CD4-positive, CD25-positive, alpha-beta regulatory T cell (primary cell): Measurements from ENCODE around the gene LGALS14. TPM values are rescaled to one million over a fixed set of nuclear protein-coding genes. Genes with fewer than 3 reads are reported as not detected.
"Not testable (repeated sequence)": the region's sequence is repeated elsewhere in the genome, so short reads cannot be mapped to it uniquely, and the experiment has no call there.

Experiments used
- ATAC-seq, 2 donors: fragments of 150-1000 bp; cut with Tn5 transposase; one replicate each; pipeline ENCODE4 v1.10.0; 2021; ENCODE audit warnings: low read depth in 2 of 2, moderate number of reproducible peaks in 2 of 2, moderate library complexity in 1 of 2
- DNase-seq, 3 donors: peaks; one replicate each; pipeline versions ENCODE4 v3.0.0 to v3.0.0-alpha.2; 2012 to 2022; ENCODE audit warnings: mixed read lengths in 1 of 3
- H3K27ac ChIP-seq: one replicate; pipeline ENCODE4 v1.7.0; 2013; ENCODE audit warnings: mild to moderate bottlenecking, low read length; ENCODE audit not compliant: insufficient read depth, poor library complexity, severe bottlenecking
- H3K27me3 ChIP-seq: one replicate; pipeline ENCODE4 v1.7.0; 2013; ENCODE audit warnings: low read length; ENCODE audit not compliant: control insufficient read depth, insufficient read depth
- H3K36me3 ChIP-seq: one replicate; pipeline ENCODE4 v1.7.0; 2013; ENCODE audit warnings: mild to moderate bottlenecking, low read length, moderate library complexity; ENCODE audit not compliant: control insufficient read depth, insufficient read depth
- H3K4me1 ChIP-seq: 2 replicates; pipeline ENCODE4 v1.7.0; 2013; ENCODE audit warnings: mild to moderate bottlenecking, low read length; ENCODE audit not compliant: insufficient read depth, control insufficient read depth, poor library complexity, severe bottlenecking
- H3K4me3 ChIP-seq: one replicate; pipeline ENCODE4 v1.7.0; 2013; ENCODE audit warnings: low read depth, mild to moderate bottlenecking, low read length, moderate library complexity
- H3K9me3 ChIP-seq, 2 experiments: 1 replicate in 1 of 2; 2 replicates in 1 of 2; pipeline ENCODE4 v1.7.0; 2013; ENCODE audit warnings: low read length in 2 of 2, mild to moderate bottlenecking in 1 of 2, moderate library complexity in 1 of 2; ENCODE audit not compliant: control insufficient read depth in 2 of 2
- H3K27ac Mint-ChIP-seq, 3 donors: one replicate each; pipeline ENCODE4 v1.8.0; 2020 to 2022; ENCODE audit warnings: mild to moderate bottlenecking in 3 of 3, mixed read lengths in 3 of 3, moderate library complexity in 2 of 3
- H3K27me3 Mint-ChIP-seq: one replicate; pipeline ENCODE4 v1.8.0; 2022; ENCODE audit warnings: mild to moderate bottlenecking, mixed read lengths
- H3K36me3 Mint-ChIP-seq: one replicate; pipeline ENCODE4 v1.8.0; 2020; ENCODE audit warnings: mixed read lengths
- H3K4me1 Mint-ChIP-seq, 4 donors: one replicate each; pipeline ENCODE4 v1.8.0; 2020 to 2022; ENCODE audit warnings: mixed read lengths in 4 of 4, mild to moderate bottlenecking in 1 of 4
- H3K4me3 Mint-ChIP-seq, 4 donors: one replicate each; pipeline ENCODE4 v1.8.0; 2020 to 2022; ENCODE audit warnings: mild to moderate bottlenecking in 4 of 4, mixed read lengths in 4 of 4, moderate library complexity in 3 of 4
- H3K9me3 Mint-ChIP-seq, 7 donors: one replicate each; pipeline ENCODE4 v1.8.0; 2020 to 2022; ENCODE audit warnings: mixed read lengths in 7 of 7, mild to moderate bottlenecking in 3 of 7, moderate library complexity in 2 of 7
- polyA plus RNA-seq, 4 donors: library from polyadenylated mRNA; unstranded; fragments of 300-500 nt; fragmentation: Illumina TruSeq; gene quantifications; one replicate each; pipeline ENCODE4 v1.2.3, GENCODE V29; 2021
- total RNA-seq: library from RNA; stranded (reverse); gene quantifications from one replicate; pipeline ENCODE4 v1.2.3, GENCODE V29; 2022

LGALS14 gene
- total and polyA plus RNA-seq, 5 donors from 2014 or later: 0.73 TPM; not detected in 4

DNA sequence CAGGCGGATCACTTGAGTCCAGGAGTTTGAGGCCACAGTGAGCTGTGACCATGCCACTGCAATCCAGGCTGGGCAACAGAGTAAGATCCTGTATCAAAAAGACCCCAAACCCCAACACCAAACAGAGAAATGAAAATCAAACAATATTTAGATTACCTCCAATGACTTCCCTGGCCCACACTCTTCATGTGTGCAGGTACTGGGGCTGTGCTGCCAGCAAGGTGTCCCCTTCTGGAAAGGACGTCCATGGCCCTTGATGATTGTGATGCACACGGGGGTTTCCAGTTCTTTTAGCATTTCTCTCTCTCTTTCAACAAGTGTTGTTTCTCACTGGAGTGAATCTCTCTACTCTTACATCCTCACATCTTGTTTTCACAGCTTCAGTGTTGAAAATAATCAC lies 23.7 kb upstream of the LGALS14 start:
- no peaks in the 10 kb centered on the region for H3K36me3 Mint-ChIP-seq
- ATAC-seq (no peak), DNase-seq (no peak)
- Histone ChIP-seq H3K27ac (no peak overlapping the region), H3K27me3 (peaks cover 2% of the 10 kb centered on the region), H3K36me3 (no peaks in the 10 kb centered on the region), H3K4me1 (peaks cover 27% of the 10 kb centered on the region), H3K4me3 (no peak overlapping the region), H3K9me3 (no peaks in the 10 kb centered on the region)
- H3K4me1 Mint-ChIP-seq: peaks cover 18 to 37% (median 29%) of the 10 kb centered on the region in 4 donors
- no peaks in the 10 kb centered on the region for H3K27me3 Mint-ChIP-seq
- H3K4me3 Mint-ChIP-seq: no peak overlapping the region
- H3K9me3 Mint-ChIP-seq: no peaks in the 10 kb centered on the region
- H3K27ac Mint-ChIP-seq: peak overlapping the region in 1 of 3 donors; percentile 93

DNA sequence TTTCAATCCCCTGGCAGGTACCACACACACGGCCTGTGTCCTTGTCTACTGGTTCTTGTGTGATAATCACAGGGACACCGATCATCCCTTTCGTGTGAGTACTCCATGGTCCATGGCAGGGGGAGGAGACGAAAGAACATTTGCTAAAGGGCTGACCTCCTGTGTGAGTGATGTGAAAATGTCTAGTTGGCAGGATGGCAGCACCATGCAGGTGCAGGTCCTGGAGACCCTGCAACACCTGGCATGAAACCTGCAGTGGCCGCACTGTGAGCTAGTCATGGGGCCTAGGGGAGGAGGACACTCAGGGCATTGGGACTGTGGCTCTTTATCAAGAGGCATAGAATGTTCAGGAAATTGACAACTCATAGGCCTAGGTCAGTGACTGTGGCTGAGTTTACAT lies 22.9 kb upstream of the LGALS14 start:
- Histone ChIP-seq H3K4me1 (peaks cover 27% of the 10 kb centered on the region), H3K27ac (no peak overlapping the region), H3K4me3 (no peak overlapping the region), H3K36me3 (no peaks in the 10 kb centered on the region), H3K9me3 (no peaks in the 10 kb centered on the region), H3K27me3 (peaks cover 2% of the 10 kb centered on the region)
- Mint-ChIP-seq H3K9me3 (peaks cover 0 to 2% (median 0%) of the 10 kb centered on the region in 7 donors), H3K4me3 (no peak overlapping the region), H3K27me3 (no peaks in the 10 kb centered on the region), H3K4me1 (peaks cover 12 to 32% (median 25%) of the 10 kb centered on the region in 4 donors), H3K27ac (peak overlapping the region in 1 of 3 donors; percentile 70), H3K36me3 (no peaks in the 10 kb centered on the region)
- DNase-seq (no peak), ATAC-seq (no peak)

DNA sequence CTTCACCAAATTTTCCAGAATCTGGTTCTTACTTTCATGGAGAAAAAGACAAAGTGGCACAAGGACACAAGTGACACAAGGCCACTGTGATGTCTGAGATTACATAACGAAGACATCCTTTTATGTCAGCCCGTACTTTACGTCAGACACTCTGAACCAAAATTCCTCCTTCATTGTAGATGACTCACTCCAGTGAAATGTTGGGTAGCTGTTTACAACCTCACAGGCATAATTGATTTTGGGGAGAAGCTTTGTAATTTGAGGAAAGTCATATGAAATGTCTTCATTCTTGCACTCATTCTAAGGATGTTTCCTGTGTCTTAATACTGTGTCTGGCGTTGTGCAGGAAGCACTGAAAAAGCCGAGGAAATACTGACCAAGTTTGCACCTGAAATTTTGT lies 20.0 kb upstream of the LGALS14 start:
- H3K4me3 Mint-ChIP-seq: no peak overlapping the region
- Histone ChIP-seq H3K9me3 (peaks cover 0 to 1% of the 10 kb centered on the region in 2 experiments), H3K4me1 (peaks cover 13% of the 10 kb centered on the region), H3K36me3 (no peaks in the 10 kb centered on the region), H3K27ac (no peak overlapping the region), H3K4me3 (no peak overlapping the region), H3K27me3 (peaks cover 2% of the 10 kb centered on the region)
- H3K27ac Mint-ChIP-seq: no peak overlapping the region
- DNase-seq (no peak), ATAC-seq (no peak)
- no peaks in the 10 kb centered on the region for H3K36me3 Mint-ChIP-seq
- peaks cover 0 to 5% (median 0%) of the 10 kb centered on the region in 7 donors for H3K9me3 Mint-ChIP-seq
- H3K27me3 Mint-ChIP-seq: no peaks in the 10 kb centered on the region
- H3K4me1 Mint-ChIP-seq: peaks cover 4 to 21% (median 8%) of the 10 kb centered on the region in 4 donors

DNA sequence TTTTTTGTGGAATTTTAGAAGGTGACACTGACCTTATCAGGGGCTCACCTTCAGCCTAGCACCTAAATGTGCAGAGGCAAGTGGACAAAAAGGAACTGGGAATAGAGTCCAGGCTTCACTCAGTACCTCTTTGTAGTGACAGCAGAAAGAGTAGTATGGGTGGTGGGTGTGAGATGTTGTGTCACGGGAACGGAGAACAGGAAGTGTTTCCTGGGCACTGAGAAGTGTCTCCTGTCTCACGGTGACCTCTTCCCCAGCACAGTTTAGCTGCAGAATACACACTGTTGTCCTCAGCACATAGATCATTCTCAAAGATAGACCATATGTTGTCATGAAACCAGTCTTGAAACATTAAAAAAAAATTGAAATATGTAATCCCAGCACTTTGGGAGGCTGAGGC lies 17.5 kb upstream of the LGALS14 start:
- Mint-ChIP-seq H3K9me3 (peaks cover 0 to 11% (median 0%) of the 10 kb centered on the region in 7 donors), H3K27ac (no peak overlapping the region), H3K4me3 (no peak overlapping the region), H3K27me3 (peaks cover 10% of the 10 kb centered on the region), H3K4me1 (peaks cover 0 to 7% (median 0%) of the 10 kb centered on the region in 4 donors), H3K36me3 (no peaks in the 10 kb centered on the region)
- ATAC-seq: peak in 1 of 2 donors; percentile 39
- Histone ChIP-seq H3K9me3 (peaks cover 0 to 2% of the 10 kb centered on the region in 2 experiments), H3K4me3 (no peak overlapping the region), H3K27me3 (peaks cover 2% of the 10 kb centered on the region), H3K27ac (no peak overlapping the region), H3K4me1 (no peaks in the 10 kb centered on the region), H3K36me3 (no peaks in the 10 kb centered on the region)
- DNase-seq: peak in 1 of 3 donors; percentile 42

- H3K36me3 Mint-ChIP-seq, H3K4me1 Mint-ChIP-seq, H3K9me3 ChIP-seq, H3K27ac ChIP-seq, H3K27me3 ChIP-seq, H3K36me3 ChIP-seq, H3K4me1 ChIP-seq, H3K4me3 Mint-ChIP-seq, H3K27ac Mint-ChIP-seq, ATAC-seq, DNase-seq, H3K4me3 ChIP-seq: not testable (repeated sequence)
- Mint-ChIP-seq H3K9me3 (peaks cover 0 to 11% (median 2%) of the 10 kb centered on the region in 7 donors), H3K27me3 (peaks cover 16% of the 10 kb centered on the region)
Observed at GRCh38 chr19:39688637-39689036, 15.6 kb upstream of the LGALS14 start.

- H3K9me3 ChIP-seq: peaks cover 0 to 2% of the 10 kb centered on the region in 2 experiments
- DNase-seq: no peak
- H3K4me3 ChIP-seq: no peak overlapping the region
- H3K27me3 Mint-ChIP-seq: peaks cover 25% of the 10 kb centered on the region
- peaks cover 0 to 11% (median 1%) of the 10 kb centered on the region in 7 donors for H3K9me3 Mint-ChIP-seq
- no peak for ATAC-seq
- peaks cover 6% of the 10 kb centered on the region for H3K36me3 Mint-ChIP-seq
- no peaks in the 10 kb centered on the region for H3K36me3 ChIP-seq
- no peak overlapping the region for H3K4me3 Mint-ChIP-seq
- no peaks in the 10 kb centered on the region for H3K4me1 ChIP-seq
- no peak overlapping the region for H3K27ac ChIP-seq
- H3K4me1 Mint-ChIP-seq: no peaks in the 10 kb centered on the region
- no peak overlapping the region for H3K27ac Mint-ChIP-seq
- H3K27me3 ChIP-seq: peaks cover 8% of the 10 kb centered on the region
Observed at GRCh38 chr19:39692166-39692565, 12.1 kb upstream of the LGALS14 start.

DNA sequence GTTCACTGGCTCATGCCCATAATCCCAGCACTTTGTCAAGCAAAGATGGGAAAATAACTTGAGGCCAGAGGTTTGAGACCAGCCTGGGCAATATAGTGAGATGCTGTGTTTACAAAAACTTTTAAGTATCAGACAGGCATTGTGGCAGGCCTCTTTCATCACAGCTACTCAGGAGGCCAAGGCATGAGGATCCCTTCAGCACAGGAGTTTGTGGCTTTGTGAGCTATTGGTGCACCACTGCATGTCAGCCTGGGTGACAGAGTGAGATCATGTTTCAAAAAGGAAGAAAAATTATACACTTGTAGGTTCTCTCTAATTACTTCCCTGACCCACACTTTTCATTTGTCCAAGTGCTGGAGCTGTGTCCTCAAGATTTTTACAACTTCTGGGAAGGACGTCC lies 11.5 kb upstream of the LGALS14 start:
- Mint-ChIP-seq H3K4me3 (no peak overlapping the region), H3K4me1 (no peaks in the 10 kb centered on the region), H3K36me3 (peaks cover 6% of the 10 kb centered on the region), H3K9me3 (peaks cover 0 to 11% (median 1%) of the 10 kb centered on the region in 7 donors), H3K27me3 (peaks cover 25% of the 10 kb centered on the region), H3K27ac (no peak overlapping the region)
- Histone ChIP-seq H3K27me3 (peaks cover 11% of the 10 kb centered on the region), H3K9me3 (peaks cover 0 to 2% of the 10 kb centered on the region in 2 experiments), H3K4me1 (no peaks in the 10 kb centered on the region), H3K36me3 (no peaks in the 10 kb centered on the region), H3K27ac (no peak overlapping the region), H3K4me3 (no peak overlapping the region)
- no peak for DNase-seq
- ATAC-seq: no peak

- Mint-ChIP-seq H3K4me3 (no peak overlapping the region), H3K27ac (no peak overlapping the region), H3K4me1 (no peaks in the 10 kb centered on the region), H3K9me3 (peaks cover 0 to 6% (median 0%) of the 10 kb centered on the region in 7 donors), H3K36me3 (peaks cover 6% of the 10 kb centered on the region), H3K27me3 (peaks cover 15% of the 10 kb centered on the region)
- no peak for DNase-seq
- no peaks in the 10 kb centered on the region for H3K36me3 ChIP-seq
- no peak overlapping the region for H3K27ac ChIP-seq
- no peaks in the 10 kb centered on the region for H3K9me3 ChIP-seq
- H3K4me3 ChIP-seq: no peak overlapping the region
- no peaks in the 10 kb centered on the region for H3K4me1 ChIP-seq
- no peak for ATAC-seq
- peaks cover 13% of the 10 kb centered on the region for H3K27me3 ChIP-seq
Observed at GRCh38 chr19:39695759-39696158, 8.5 kb upstream of the LGALS14 start.
